GM04503 (cell line): ENCODE data around the gene WHAMM.
A peak's percentile ranks its signal among the peaks of the same experiment; 100 is the strongest.
"Not testable (repeated sequence)": the region's sequence is repeated elsewhere in the genome, so short reads cannot be mapped to it uniquely, and the experiment has no call there.

Experiments
- DNase-seq: peaks from one replicate; pipeline ENCODE4 v3.0.0-alpha.2; 2012; ENCODE audit warnings: low read depth

The WHAMM gene

DNA sequence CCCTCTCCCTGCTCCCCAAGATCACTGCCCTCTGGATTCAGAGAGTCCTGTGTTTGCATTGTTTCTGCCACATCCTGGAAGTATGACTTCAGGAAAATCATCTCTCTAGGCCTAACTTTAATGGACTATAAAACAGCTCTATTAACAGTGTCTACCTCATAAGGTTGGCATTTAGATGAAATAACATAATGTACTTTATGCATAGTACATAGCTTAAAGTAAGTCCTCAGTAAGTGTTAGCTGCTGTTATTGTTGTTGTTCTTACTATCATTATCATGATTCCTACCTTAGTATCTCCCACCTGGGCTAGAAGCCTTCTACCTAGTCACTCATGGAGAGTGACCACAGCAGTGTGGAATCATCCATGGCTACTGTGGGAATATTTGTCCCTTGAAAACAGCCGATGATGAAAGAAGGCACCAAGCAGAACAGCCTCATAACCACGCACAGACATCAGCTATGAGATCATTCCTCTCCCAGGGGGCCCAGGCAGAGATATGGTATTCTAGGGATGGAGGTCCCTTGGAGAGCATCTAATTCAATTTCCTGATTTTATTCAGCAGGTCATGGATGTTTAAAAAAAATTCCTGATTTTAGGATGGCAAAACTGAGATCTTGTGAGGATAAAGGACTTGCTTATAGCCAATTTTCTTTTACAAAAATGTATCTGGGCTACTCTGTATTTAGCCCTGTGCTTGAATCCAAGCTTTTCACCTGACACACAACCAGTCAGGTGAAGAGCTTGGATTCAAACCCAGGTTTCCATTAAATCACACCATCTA lies 5.4 kb upstream of the WHAMM start:
- DNase-seq: no peak

DNA sequence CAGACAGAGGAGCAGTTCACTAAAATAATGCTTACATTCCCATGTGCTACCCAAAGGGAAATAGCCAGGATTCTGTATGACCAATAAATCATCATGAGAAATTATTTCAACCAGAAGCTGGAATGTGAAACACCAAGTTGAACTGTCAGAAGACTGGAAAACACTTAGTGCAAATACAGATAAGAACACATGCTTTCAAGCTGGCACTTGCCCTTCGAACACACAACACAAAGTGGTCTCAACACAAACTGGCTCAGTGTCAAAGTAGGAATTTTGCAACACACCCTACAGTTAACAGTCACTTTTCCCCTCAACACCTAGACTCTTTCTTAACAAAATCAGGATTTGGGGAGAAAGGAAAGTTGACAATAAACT lies 4.9 kb upstream of the WHAMM start:
- DNase-seq: no peak

- no peak for DNase-seq
These were observed 3.4 kb upstream of the WHAMM start, which contains the start of gene FSD2 for GRCh38 chr15:82805994-82806406. TSS of gene FSD2 (minus strand) at chr15:82806069. CDS start at chr15:82787390, 18,679 bp downstream.

GRCh38 chr15:82807920-82808633 lies 1.4 kb upstream of the WHAMM start:
- no peak for DNase-seq

DNA sequence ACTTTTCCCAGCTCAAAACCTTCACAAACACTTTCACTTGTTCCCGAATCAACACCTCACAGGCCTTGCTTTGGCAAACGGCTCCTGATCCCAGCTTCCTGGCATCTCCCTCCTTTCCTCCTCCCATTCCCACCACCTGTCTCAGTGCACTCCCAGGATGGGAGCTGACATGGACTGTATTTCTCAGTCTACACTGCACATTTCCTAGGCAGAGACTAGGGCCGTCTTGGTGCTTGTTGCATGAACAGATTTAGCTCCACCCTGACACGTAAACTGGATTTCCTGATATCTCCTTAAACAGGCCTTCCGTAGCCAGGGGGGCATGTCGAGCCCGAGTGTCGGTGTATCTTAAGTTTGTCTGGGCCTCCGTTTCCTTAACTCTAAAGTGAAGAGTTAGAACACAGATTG lies 790 bp upstream of the WHAMM start:
- no peak for DNase-seq

GRCh38 chr15:82810061-82810889 lies 847 bp downstream of the WHAMM start:
- DNase-seq: no peak

DNA sequence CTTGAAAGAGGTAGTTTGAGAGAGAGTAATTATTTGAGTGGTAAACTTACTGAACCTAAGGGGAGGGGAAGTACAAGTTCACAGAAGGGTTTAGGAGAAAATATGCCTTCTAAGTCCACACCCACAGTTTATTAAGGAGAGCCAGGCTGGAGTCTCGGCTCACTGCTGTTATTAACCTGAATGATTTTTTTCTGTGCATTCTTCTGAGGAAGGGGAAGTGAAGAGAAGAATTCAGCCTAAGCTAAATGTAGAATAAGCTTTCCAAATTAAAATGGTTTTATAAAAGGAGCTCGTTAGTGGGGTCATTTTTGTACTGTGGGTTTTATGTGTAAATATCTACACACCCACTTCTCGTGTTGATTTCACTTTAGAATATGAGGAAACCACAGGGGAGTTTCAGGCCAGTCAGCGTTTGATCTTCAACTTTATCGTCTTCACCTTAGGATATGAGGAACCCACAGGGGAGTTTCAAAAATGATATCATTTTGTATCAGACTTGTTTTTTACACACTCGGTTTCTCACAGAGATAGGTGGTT lies 1.5 kb downstream of the WHAMM start:
- no peak for DNase-seq

DNA sequence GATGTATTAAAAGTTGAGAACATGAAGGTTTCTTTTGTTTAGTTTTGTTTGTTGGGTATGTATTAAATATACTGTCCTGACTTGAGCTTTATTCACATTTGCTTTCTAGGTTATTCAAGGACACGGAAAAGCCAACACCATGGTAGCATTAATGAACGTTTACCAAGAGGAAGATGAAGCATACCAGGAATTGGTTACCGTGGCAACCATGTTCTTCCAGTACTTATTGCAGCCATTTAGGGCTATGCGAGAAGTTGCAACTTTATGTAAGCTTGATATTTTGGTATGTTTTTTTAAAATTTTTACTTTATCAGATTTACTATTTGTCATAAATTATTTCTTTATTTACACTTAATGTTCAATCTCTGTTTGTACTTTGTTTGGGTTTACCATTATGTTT lies 3.6 kb downstream of the WHAMM start:
- no peak for DNase-seq

- no peak for DNase-seq
These were observed 10.7 kb downstream of the WHAMM start for GRCh38 chr15:82820128-82820527.

- not testable (repeated sequence) for DNase-seq
These were observed 12.0 kb downstream of the WHAMM start for GRCh38 chr15:82821396-82821795.

DNA sequence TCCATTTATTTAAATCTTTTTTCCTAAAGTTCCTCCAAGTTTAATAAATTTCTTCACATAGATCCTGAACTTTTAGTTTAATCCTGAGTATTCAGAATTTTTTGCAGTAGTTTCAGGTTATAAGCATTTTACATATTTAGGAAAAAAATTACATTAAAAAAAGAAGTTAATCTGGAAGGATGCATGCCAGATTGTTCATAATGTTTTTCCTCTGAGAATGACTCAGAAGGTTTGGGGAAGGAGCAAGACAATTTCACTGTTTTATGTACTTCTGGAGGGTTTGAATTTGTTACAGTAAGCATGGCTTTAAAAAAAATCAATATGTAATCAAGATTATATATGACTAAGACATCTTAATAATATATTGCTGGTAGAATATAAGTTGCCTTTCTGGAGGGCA lies 12.4 kb downstream of the WHAMM start:
- DNase-seq: not testable (repeated sequence)

DNA sequence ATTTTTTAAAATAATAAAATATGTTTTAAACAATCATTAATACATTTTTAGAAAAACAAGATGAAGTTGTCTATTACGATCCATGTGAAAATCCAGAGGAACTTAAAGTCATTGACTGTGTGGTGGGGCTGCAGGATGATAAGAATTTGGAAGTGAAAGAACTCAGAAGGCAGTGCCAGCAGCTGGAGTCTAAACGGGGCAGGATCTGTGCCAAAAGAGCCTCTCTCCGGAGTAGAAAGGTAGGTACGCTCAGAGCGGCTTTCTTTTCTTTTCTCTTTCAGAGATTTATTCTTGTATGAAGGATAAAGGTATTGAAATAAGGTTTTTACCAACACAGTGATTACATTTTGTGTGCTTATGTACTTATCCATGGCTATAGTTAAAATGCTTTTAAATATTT lies 13.6 kb downstream of the WHAMM start:
- no peak for DNase-seq

DNA sequence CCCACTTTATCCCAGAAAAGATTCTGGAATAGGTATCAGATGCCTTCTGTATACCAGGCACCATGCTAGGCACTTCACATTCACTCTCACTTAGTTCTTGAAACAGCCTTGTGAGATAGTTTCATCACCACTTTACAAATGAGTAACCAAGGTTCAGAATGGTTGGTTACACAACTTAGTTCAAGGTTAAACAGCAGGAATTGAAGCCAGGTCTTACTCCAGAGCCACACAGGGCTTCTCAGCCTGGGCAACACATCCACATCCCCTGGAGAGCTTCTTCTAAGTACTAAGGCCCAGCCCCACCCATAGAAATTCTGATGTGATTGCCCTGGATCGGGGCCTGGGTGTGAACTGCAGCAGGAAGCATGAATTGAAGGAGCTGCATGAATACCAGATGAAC lies 18.6 kb downstream of the WHAMM start:
- DNase-seq: no peak

DNA sequence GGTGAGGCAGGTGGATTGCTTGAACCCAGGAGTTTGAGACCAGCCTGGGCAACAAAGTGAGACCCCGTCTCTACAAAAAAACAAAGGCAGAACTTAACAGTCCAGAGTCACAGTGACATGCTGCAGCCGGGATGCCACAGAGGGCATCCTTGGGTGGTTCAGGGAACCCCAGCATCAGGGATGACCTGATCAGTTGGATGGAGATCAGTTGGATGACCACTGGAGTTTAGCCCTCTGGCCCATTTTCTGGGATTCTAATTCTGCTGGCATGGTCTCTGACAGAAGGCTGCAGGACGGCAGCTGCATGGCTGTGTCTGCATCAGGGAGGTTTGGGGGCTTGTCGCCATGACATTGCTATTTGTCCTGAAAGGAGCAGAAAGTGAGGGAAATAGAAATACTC lies 19.8 kb downstream of the WHAMM start:
- DNase-seq: no peak

DNA sequence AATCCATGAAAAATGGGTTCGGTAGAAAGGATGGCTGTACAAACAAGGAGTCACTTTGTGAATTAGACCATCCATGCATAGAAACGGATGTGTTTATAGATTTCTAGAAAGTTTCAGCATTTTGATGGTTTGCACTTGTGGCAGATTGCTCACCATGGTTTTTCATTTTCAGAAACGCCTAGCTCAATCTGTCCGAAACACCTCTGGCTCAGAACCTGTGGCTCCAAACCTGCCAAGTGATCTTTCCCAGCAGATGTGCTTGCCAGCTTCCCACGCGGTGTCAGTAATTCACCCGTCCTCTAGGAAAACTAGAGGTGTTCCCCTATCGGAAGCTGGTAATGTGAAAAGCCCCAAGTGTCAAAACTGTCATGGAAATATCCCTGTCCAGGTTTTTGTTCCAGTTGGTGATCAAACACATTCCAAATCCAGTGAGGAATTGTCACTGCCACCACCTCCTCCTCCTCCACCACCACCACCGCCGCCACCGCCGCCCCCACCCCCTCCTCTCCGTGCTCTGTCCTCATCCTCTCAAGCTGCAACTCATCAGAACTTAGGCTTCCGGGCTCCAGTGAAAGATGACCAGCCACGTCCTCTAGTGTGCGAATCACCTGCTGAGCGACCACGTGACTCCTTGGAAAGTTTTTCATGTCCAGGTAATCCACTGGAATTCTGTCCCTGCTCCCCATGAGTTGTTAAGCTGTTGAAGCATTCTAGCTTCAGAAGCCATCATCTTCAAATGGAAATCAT lies 21.2 kb downstream of the WHAMM start:
- DNase-seq: no peak

DNA sequence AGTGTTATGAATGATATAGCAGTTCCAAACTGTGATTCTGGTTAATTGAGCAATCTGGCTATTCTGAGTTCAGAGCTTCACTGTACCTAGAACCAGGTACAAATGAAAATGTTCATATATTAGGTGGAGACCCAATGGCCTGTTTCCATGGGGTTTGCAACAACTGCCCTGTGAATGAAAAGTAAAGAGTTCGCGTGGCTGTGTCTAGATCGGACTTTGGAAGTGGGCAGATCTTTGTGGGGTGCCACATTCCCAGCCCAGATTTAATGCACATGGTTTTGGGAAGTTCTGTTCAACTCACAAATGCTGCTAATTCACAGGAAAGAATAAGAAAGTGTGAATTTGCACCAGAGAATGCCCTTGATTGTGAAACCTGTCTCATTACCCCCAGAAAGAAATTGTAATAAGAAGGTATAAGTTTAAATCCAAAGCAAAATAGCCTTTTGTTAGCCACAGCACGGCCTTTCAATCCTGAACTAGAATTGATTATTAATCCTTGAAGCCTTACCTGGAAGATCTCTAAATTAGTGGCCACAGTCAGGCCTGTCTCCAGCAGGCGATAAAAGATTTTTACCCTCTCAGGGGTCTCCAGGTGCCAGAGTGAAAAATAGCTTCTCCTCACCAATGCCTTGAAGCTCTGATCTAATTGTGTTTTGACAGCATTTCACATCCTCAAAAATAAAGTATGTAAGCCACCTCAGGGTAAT lies 22.6 kb downstream of the WHAMM start:
- DNase-seq: no peak

DNA sequence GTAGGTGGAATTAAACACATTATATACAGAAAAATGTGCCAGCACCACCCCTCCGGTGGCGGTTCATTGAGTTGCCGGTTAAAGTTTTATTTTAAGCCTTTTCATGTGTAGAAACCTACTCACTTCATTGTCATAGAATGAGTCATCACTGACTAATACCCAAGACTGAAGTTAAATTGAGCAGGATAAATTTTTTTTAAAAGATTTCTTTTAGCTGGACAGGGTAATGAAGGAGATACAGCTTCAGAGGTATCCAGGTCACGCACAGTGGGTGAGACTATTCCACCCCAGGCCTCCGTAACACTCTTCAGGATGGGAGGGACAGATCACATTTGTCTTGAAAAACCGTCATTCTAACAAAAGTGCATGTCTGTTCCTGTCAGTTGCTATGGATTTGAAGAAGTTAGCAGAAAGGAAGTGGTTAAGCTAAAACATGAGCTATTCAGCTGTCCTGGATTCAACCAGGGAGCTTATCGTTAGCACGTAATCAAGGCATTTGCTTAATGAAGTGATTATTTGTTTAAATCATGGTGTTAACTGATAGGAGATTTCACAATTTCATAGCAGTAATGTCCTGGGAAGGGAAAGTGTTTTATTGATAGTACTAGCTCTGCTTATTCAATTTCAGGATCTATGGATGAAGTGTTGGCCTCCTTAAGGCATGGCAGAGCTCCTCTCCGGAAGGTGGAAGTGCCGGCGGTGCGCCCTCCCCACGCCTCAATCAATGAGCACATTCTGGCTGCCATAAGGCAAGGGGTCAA lies 23.4 kb downstream of the WHAMM start:
- DNase-seq: peak; percentile 65

DNA sequence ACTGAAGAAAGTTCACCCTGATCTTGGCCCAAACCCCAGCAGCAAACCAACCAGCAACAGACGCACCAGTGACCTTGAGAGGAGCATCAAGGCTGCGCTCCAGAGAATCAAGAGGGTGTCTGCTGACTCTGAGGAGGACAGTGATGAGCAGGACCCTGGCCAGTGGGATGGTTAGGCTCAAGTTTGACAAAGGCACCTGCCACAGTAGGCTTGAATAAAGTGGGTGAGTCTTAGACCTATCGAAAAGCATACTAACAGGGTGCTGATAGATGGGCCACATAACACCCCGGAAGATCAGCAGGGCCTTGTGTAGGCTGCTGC lies 23.9 kb downstream of the WHAMM start:
- no peak for DNase-seq

DNA sequence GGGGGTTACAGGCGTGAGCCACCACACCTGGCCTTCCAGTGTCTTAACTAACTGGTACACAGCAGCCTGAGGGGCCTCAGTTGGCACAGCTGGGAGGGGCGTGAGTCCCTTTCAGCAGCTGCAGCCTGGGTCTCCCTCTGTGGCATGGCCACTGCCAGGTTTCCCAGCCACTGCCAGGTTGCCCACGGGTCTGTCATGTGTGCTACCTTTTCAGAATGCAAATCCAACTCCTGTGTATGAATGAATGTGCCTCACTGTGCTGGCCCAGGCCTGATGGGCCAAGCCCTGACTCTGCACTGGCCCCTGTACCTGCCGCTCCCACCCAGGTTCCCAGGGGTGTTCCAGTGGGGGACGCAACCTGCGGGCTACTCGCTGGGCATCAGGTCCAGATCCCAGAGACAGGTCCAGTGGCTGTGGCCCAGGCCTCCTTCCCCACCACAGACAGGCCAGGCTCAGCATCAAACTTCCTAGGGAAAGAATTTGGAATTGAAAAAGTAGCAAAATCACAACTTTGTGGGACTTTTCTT lies 26.0 kb downstream of the WHAMM start:
- no peak for DNase-seq

DNA sequence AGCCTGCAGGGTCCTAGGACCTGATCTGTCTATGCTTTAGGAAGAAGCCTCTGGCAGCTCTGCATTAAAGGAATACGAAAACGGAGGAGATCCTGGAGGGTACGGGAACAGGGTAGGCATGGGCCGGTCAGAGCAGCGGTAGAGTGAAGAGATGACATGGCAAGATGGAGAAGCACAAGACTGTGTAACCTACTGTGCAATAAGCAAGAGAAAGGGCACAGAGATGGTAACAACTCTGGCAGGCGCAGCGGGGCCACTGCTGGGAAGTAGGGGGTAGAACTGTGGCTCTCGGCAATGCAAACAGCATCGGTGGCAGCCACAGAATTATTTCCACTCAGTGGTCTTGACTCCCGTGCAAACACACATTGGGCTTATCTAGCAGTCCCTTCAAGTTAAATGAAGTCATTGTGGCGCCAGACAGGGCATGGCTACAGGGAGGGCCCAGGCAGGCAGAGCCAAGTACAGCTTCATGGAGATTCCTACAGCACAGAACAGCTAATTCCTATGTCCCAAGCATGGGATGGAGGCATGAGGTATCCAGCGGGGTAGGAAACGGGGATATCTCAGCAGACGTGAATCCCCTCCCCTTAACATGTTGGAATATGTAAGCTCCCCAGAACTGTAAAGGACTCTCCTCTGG lies 28.8 kb downstream of the WHAMM start:
- DNase-seq: no peak
